WTC11 (cell line): ENCODE measurements around the gene RAP1GAP.

ENCODE experiments used
- CREB1 ChIP-seq: sonication (generic); formaldehyde crosslinking; IDR thresholded peaks from 2 replicates; pipeline ENCODE4 v1.8.0; 2023; ENCODE audit warnings: mild to moderate bottlenecking, missing genetic modification reagents
- FOXP1 ChIP-seq: sonication (generic); formaldehyde crosslinking; IDR thresholded peaks from 2 replicates; pipeline ENCODE4 v1.8.0; 2022; ENCODE audit warnings: missing genetic modification reagents, mild to moderate bottlenecking, moderate library complexity, borderline replicate concordance
- IRF2 ChIP-seq: sonication (generic); formaldehyde crosslinking; IDR thresholded peaks from 2 replicates; pipeline ENCODE4 v1.8.0; 2022; ENCODE audit warnings: low read depth, missing genetic modification reagents, borderline replicate concordance
- TF ChIP-seq, protein P1 (sequence below): fragments of 200-600 bp; IDR thresholded peaks from 2 replicates; pipeline ENCODE4 v1.8.0; 2022; ENCODE audit warnings: antibody characterized with exemption
- TF ChIP-seq, protein P2 (sequence below): sonication (generic); formaldehyde crosslinking; conservative IDR thresholded peaks from 2 replicates; pipeline ENCODE4 v1.8.1; 2022; ENCODE audit warnings: mild to moderate bottlenecking, missing genetic modification reagents
- TF ChIP-seq, protein P3 (sequence below): sonication (generic); formaldehyde crosslinking; IDR thresholded peaks from 2 replicates; pipeline ENCODE4 v1.8.1; 2023; ENCODE audit warnings: mild to moderate bottlenecking, missing genetic modification reagents
- TF ChIP-seq, protein P4 (sequence below): sonication (generic); formaldehyde crosslinking; IDR thresholded peaks from 2 replicates; pipeline ENCODE4 v1.8.1; 2023; ENCODE audit warnings: mild to moderate bottlenecking, missing genetic modification reagents
- TF ChIP-seq, protein P5 (sequence below): sonication (generic); formaldehyde crosslinking; IDR thresholded peaks from 2 replicates; pipeline ENCODE4 v1.8.0; 2022; ENCODE audit warnings: mild to moderate bottlenecking, missing genetic modification reagents
- TF ChIP-seq, protein P6 (sequence below): sonication (generic); formaldehyde crosslinking; conservative IDR thresholded peaks from 2 replicates; pipeline ENCODE4 v1.8.1; 2023; ENCODE audit warnings: mild to moderate bottlenecking, low read depth, missing genetic modification reagents, moderate library complexity
- TF ChIP-seq, protein P7 (sequence below): sonication (generic); formaldehyde crosslinking; IDR thresholded peaks from 2 replicates; pipeline ENCODE4 v1.8.1; 2023; ENCODE audit warnings: mild to moderate bottlenecking, missing genetic modification reagents, moderate library complexity
- TF ChIP-seq, protein P8 (sequence below): sonication (generic); formaldehyde crosslinking; IDR thresholded peaks from 2 replicates; pipeline ENCODE4 v1.8.0; 2022; ENCODE audit warnings: mild to moderate bottlenecking, missing genetic modification reagents
- TF ChIP-seq, protein P9 (sequence below): sonication (generic); formaldehyde crosslinking; IDR thresholded peaks from 2 replicates; pipeline ENCODE4 v1.8.1; 2022; ENCODE audit warnings: missing genetic modification reagents, borderline replicate concordance

DNA sequence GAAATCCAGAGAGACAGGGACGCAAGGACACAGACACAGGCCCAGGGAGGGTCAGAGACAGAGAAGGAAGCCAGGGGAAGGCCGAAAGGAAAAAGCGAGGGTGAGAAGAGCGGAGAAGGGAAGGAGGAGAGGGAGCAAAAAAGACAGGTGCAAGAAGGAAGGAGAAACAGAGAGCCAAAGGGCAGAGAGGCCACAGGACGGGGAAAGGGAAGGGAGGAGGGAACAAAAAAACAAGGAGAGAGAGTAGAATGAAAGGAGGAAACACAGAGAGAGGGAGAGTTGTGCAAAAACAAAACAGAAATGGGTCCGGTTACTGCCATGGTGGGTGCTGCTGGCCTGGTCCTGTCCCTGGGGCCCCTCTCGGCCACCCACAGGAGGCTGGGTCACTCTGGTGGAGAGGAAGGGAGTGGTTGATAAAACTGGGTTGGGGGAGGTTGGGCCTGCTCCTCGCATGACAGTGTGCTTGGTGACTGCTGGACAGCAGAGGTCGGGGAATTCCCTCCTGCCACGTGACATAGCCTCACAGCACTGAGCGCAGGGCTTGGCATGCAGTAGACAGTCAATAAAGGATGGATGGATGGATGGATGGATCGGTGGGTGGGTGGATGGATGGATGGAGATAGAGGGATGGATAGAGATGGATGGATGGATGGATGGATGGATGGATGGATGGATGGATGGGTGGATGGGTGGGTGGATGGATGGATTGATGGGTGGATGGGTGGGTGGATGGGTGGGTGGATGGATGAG, 64.8 kb downstream of the RAP1GAP start:
- TF ChIP-seq FOXP1 (CRISPR knock-in tag) (no peak), IRF2 (no peak), CREB1 (CRISPR knock-in tag) (no peak)
- TF ChIP-seq, protein P1, sequence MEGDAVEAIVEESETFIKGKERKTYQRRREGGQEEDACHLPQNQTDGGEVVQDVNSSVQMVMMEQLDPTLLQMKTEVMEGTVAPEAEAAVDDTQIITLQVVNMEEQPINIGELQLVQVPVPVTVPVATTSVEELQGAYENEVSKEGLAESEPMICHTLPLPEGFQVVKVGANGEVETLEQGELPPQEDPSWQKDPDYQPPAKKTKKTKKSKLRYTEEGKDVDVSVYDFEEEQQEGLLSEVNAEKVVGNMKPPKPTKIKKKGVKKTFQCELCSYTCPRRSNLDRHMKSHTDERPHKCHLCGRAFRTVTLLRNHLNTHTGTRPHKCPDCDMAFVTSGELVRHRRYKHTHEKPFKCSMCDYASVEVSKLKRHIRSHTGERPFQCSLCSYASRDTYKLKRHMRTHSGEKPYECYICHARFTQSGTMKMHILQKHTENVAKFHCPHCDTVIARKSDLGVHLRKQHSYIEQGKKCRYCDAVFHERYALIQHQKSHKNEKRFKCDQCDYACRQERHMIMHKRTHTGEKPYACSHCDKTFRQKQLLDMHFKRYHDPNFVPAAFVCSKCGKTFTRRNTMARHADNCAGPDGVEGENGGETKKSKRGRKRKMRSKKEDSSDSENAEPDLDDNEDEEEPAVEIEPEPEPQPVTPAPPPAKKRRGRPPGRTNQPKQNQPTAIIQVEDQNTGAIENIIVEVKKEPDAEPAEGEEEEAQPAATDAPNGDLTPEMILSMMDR = no peak
- TF ChIP-seq, protein P2, sequence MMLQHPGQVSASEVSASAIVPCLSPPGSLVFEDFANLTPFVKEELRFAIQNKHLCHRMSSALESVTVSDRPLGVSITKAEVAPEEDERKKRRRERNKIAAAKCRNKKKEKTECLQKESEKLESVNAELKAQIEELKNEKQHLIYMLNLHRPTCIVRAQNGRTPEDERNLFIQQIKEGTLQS = no peak
- TF ChIP-seq, protein P3, sequence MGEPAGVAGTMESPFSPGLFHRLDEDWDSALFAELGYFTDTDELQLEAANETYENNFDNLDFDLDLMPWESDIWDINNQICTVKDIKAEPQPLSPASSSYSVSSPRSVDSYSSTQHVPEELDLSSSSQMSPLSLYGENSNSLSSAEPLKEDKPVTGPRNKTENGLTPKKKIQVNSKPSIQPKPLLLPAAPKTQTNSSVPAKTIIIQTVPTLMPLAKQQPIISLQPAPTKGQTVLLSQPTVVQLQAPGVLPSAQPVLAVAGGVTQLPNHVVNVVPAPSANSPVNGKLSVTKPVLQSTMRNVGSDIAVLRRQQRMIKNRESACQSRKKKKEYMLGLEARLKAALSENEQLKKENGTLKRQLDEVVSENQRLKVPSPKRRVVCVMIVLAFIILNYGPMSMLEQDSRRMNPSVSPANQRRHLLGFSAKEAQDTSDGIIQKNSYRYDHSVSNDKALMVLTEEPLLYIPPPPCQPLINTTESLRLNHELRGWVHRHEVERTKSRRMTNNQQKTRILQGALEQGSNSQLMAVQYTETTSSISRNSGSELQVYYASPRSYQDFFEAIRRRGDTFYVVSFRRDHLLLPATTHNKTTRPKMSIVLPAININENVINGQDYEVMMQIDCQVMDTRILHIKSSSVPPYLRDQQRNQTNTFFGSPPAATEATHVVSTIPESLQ (CRISPR knock-in tag) = no peak
- TF ChIP-seq, protein P4, sequence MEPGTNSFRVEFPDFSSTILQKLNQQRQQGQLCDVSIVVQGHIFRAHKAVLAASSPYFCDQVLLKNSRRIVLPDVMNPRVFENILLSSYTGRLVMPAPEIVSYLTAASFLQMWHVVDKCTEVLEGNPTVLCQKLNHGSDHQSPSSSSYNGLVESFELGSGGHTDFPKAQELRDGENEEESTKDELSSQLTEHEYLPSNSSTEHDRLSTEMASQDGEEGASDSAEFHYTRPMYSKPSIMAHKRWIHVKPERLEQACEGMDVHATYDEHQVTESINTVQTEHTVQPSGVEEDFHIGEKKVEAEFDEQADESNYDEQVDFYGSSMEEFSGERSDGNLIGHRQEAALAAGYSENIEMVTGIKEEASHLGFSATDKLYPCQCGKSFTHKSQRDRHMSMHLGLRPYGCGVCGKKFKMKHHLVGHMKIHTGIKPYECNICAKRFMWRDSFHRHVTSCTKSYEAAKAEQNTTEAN (CRISPR knock-in tag) = no peak
- TF ChIP-seq, protein P5, sequence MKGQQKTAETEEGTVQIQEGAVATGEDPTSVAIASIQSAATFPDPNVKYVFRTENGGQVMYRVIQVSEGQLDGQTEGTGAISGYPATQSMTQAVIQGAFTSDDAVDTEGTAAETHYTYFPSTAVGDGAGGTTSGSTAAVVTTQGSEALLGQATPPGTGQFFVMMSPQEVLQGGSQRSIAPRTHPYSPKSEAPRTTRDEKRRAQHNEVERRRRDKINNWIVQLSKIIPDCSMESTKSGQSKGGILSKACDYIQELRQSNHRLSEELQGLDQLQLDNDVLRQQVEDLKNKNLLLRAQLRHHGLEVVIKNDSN (CRISPR knock-in tag) = no peak
- TF ChIP-seq, protein P6, sequence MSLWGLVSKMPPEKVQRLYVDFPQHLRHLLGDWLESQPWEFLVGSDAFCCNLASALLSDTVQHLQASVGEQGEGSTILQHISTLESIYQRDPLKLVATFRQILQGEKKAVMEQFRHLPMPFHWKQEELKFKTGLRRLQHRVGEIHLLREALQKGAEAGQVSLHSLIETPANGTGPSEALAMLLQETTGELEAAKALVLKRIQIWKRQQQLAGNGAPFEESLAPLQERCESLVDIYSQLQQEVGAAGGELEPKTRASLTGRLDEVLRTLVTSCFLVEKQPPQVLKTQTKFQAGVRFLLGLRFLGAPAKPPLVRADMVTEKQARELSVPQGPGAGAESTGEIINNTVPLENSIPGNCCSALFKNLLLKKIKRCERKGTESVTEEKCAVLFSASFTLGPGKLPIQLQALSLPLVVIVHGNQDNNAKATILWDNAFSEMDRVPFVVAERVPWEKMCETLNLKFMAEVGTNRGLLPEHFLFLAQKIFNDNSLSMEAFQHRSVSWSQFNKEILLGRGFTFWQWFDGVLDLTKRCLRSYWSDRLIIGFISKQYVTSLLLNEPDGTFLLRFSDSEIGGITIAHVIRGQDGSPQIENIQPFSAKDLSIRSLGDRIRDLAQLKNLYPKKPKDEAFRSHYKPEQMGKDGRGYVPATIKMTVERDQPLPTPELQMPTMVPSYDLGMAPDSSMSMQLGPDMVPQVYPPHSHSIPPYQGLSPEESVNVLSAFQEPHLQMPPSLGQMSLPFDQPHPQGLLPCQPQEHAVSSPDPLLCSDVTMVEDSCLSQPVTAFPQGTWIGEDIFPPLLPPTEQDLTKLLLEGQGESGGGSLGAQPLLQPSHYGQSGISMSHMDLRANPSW = no peak
- TF ChIP-seq, protein P7, sequence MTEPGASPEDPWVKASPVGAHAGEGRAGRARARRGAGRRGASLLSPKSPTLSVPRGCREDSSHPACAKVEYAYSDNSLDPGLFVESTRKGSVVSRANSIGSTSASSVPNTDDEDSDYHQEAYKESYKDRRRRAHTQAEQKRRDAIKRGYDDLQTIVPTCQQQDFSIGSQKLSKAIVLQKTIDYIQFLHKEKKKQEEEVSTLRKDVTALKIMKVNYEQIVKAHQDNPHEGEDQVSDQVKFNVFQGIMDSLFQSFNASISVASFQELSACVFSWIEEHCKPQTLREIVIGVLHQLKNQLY = no peak
- TF ChIP-seq, protein P8, sequence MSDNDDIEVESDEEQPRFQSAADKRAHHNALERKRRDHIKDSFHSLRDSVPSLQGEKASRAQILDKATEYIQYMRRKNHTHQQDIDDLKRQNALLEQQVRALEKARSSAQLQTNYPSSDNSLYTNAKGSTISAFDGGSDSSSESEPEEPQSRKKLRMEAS (CRISPR knock-in tag) = no peak
- TF ChIP-seq, protein P9, sequence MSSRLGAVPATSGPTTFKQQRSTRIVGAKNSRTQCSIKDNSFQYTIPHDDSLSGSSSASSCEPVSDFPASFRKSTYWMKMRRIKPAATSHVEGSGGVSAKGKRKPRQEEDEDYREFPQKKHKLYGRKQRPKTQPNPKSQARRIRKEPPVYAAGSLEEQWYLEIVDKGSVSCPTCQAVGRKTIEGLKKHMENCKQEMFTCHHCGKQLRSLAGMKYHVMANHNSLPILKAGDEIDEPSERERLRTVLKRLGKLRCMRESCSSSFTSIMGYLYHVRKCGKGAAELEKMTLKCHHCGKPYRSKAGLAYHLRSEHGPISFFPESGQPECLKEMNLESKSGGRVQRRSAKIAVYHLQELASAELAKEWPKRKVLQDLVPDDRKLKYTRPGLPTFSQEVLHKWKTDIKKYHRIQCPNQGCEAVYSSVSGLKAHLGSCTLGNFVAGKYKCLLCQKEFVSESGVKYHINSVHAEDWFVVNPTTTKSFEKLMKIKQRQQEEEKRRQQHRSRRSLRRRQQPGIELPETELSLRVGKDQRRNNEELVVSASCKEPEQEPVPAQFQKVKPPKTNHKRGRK (CRISPR knock-in tag) = no peak
